SW 1271 (cell line): ENCODE data around the gene NPY1R.

Source experiments
- DNase-seq, 2 experiments: peaks; one replicate each; lab custom pipeline; 2025; lab: John Stamatoyannopoulos, UW

NPY1R gene

DNA sequence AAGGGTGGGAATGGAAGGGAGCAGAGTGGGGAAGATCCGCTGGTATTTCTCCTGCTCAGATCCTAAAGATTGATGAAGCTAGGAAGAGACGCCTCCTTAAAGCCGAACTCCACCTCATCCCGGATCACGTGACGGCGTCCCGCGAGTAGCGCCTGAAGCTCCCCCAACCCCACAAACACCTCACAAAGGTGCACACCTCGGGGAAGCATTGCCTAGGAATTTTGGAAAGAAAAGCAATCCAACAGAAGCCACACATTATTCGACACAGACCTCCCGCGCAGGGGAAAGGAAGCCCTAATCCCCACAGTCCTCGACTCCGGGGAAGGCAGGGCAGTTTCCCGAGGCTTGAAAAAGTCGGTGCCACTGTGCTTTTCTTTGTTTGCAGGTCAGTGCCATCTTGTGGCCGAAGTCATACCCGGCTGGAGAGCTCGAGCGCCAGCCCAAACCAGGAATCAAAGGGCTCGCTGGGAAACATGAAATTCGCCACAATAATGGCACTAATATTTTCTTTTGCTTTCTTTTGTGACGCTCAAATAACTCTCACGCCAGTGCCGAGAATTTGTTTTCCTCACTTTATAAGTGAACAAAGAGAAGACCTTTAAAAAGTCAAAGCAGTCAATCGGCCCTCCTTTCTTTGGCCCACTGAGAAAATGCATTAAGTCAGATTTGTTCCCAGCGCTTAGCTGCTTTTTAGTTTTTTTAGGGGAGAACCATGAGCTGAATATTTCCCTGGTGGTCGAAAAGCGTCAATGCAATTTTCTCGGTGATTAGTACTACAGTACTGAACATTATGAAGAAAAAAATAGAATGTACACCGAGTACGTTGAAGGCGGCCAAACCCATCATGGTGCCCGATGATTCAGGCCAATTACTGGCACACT lies at the start of gene NPY1R:
NPY1R (minus strand) TSS at position 71 of the 881 bp plus-strand sequence. CDS start 6,042 bp downstream, outside the sequence.
- peak in 1 of 2 experiments; percentile 53 for DNase-seq

DNA sequence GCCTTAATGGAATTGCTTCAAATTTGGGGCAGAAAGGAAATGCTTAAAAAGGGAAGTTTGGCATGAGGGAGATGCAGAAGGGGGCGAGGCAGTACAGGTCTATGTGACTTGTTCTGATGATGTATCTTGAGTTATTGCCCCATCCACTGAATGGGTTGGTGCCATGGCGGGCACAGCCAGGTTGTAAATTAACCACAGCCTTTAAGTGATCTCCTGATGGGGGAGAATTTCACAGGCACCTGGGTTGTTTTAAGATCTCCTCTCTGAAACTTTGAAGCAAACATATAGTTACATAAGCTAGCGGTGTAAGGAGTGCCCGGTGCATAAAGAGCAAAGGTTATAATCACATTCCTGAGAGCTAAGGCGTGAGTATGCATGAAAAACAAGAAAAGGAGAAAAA lies 48.3 kb upstream of the NPY1R start:
- no peak for DNase-seq

DNA sequence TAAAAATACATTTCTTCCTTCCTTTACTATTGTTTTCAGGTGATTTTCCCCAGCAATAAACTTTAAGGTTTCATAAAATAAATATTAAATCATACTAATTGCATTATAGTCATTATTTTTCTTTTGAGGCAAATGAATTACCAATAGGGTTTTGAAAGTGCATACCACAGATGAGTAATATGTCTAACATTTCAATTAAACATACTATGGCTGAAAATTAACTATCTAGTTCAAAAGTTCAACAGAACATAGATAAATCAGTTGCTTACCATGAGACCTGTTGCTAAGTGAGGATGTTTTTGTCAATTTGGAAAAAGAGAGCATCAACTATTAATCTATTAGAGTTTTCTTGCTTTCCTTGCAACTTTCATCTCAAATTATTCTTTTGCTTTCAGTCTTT lies 46.3 kb upstream of the NPY1R start:
- DNase-seq = no peak

DNA sequence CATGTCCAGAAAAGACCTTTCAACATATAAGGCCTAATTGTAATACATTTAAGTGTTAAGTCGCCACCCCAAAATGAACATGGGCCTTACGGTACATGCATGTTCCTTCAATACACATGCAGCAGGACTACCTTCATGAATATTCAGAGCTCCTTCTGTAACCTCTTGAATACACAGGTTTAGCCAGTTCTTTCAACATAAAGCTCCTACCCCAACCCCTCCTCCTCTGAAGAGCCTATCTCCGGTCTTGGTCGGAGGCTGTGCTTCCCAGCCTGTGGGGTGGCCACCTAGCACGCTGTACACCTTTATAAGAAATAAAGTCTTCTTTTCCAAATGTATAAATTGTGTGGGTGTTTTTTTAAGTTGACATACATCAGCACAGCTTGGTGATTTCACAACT lies 39.6 kb upstream of the NPY1R start:
- DNase-seq = no peak

DNA sequence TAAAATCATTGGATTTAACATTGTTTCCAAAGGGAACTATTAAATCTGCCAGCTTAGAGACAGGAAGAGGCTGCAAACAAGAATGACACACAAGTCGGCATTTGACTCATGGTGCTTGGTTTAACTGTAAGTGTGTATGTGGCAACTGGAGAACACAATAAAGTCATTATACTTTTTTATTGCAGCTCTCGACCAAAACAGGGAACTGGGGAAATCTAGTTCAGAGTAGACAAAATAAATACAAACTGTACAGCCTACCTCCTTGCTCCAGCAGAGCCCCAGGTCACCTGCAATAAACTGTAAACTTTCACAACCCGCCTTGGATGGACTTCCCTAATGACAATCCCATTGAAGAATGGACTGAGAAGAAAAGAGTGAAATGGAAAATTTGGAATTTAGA lies 35.3 kb upstream of the NPY1R start:
- DNase-seq = no peak

DNA sequence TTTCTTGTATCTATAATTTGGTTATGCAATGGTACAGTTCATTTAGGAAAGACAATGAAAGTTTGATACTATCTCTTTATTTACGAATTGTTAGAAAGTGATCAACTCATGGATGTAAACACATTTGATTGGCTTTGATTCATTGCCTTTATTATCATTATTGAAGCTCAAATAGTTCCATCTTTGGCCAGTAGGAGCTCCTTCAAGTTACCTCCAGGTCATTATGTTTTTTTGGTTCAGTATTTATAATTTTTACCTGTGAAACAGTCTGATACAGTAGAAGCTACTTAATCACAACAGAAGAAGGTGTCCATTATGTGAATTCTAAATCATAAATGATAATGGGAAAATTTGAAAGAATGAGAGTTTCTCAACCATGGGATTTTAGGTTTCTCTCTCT lies 23.7 kb upstream of the NPY1R start:
- DNase-seq = no peak

DNA sequence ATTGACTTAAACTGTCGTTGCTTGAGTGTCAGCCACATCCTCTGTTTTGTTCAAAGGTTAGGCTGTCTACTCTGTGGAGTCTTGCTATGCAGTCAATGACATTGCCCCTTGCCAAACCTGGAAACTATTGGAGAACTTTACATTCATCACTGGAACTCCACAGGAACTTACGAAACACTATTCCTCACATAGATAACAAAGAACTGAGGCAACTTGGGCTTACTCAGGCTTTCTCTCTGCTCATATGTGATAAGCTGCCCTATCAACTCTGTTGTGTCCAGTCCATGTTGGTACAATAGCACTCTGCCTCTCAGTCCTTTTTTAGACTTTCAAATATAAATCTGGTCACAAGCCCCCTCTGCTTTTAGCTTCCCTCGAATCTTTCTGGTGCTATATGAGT lies 20.7 kb upstream of the NPY1R start:
- no peak for DNase-seq

DNA sequence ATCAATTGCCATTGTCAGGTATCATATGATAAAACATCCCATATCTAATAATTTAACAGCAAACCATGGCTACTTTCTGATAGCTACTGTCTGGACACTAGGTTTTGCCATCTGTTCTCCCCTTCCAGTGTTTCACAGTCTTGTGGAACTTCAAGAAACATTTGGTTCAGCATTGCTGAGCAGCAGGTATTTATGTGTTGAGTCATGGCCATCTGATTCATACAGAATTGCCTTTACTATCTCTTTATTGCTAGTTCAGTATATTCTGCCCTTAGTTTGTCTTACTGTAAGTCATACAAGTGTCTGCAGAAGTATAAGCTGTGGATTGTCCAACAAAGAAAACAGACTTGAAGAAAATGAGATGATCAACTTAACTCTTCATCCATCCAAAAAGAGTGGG lies 18.3 kb upstream of the NPY1R start:
- DNase-seq = no peak

DNA sequence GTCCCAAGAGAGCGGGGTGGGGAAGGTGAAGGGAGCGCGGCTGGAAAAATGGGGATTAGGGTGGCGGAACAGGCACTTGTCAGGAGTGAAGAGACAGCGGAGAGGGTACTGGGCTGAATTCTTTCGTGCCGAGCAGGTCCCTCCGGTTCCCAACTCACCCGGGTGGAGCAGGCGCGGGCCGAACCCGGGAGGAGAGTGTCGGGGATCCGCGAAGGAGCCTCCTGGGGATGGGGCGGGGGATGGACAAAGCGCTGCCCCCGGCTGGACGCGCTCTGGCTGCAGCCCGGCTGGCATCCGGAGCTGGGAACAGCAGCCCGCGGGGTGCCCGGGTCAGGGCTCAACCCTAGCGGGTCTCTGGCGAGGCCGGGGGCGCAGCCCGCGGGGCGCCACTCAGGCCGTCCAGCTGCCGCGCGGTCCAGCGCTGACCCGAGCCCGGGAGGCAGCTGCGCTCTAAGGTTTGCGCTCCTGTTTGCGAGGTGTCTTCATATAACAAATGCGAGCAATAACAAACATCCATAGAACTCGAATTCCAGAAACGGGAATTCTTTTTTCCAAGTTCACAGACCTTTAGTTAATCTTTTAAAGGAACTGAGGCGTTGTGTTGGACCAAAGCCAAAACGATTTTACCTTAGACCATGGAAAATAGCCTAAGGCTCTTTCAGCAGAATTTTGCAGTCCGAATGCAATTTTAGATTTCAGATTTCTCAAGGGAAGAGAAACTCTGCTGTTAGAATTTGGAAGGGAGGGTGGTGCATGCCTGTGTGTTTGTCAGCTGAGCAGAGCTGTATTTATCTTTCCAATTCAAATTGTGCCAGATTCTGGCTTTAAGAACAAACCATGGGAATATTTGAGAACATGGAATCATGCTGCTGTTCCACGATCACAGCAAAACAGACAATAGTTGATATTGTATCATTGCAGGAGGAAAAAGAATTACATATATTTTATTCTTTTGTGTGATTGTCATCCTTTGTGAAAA lies 12.0 kb upstream of the NPY1R start:
- DNase-seq = no peak

DNA sequence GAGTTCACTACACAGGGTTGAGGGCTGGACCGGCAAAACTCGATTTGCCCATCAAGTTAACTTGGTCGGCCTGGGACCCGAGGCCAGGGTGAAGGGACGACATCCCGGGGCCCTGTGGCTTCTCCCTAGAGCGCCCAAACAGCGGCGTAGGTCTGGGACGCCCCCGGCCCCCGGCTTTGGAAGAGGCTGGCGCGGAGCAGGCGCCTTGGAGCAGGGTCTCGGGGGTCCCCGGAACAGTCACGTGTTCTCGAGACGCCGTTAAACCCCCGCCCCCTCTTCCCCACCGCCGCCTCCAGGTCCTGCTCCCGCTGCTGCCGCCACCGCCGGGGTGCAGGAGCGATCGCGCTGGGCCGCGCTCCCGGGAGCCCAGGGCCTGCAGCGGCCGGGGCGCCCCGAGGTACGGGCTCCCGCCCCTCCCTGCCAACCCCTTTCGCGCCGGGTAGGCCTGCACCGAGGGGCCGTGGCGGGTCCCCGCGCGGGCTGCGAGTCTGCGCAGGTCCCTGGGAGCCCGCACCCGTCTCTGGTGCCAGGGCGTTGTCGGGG lies 11.3 kb upstream of the NPY1R start, which contains the start of gene NPY5R:
NPY5R (plus strand) TSS at position 289 of the 543 bp plus-strand sequence. CDS start 6,382 bp downstream, outside the sequence.
- DNase-seq = no peak

DNA sequence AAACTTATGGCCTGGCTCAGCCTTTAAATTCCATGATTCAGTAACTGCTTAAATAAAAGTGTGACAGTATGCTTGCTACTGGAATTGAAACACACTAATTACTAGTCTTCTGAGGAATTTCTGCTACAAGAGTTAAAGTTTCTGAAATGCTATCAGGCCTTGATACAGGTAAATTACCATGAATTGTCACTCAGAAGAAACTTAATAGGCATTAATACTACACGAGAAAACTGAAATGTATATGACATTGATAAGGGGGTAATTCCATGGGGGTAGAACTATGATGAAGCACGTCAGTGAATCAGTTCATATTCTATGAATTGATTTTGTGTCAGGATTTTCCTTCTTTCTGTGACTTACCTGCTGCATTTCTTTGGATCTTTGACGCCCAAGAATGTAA lies 3.0 kb upstream of the NPY1R start:
- DNase-seq = no peak

DNA sequence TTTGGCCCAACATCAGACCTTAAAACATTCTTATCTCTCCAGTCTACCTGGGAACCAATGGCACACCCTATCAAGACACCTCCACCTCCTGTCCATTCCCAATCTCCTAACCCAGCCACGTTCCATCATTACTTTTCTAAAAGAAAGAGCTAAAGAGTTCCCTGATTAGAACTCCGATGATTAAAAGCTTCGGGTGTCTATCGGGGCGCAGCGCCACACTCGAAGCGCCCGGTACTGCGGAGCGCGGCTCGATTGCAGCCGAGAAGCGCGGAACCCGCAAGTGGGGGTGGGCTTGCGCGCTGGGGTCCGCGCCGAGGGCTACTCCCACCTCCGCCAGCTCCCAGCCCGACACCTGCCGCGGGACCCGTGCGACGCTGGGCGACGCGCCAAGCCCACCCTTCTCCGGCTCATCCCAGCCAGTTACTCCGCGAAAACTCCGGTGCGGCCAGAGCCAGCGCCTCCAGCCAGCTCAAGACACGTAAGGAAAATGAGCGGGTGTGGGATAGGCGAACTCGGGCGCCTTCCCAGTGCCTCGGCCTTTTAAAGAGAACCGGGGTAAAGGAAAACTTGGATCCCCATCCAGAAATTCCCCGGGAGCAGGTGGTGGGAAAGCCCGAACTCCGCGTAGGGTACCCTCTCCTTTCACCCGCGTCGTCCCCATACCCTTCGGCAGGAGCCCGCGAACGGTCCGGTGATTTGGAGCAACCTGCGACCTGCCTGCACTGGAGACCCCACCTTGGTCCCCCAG lies 593 bp downstream of the NPY1R start:
- DNase-seq = no peak

DNA sequence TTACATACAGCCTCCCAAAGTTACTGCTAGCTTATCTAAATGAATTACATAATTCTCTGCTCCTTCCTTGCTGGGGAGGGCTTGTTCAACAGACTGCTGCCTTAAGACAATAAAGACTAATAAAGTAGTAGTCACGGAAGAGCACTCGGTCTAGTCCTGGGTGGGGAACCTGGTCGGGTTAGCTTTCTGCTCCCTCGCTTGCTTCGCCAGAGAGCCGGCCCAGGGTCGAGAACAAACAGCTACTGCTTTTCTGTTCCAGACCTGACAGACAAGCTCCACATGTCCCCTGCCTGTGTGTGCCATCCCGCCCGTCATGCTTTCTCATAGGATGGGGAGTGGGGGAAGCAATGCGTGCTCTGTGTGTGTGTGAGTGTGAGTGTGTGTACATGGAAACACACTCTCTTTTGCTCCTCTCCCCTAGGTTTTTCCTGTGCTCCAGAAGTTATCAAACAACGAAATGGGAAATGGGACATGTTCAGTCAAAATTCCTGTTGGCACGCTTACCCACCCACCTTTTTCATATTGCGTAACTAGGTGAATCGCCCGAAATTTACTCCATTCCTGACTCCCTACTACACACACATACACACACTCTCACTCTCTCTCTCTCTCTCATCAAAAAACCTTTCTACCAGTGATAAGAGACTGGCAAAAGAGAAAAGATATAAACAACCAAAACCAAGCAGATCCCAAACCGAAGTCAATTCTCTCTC lies 1.3 kb downstream of the NPY1R start:
- DNase-seq = no peak

DNA sequence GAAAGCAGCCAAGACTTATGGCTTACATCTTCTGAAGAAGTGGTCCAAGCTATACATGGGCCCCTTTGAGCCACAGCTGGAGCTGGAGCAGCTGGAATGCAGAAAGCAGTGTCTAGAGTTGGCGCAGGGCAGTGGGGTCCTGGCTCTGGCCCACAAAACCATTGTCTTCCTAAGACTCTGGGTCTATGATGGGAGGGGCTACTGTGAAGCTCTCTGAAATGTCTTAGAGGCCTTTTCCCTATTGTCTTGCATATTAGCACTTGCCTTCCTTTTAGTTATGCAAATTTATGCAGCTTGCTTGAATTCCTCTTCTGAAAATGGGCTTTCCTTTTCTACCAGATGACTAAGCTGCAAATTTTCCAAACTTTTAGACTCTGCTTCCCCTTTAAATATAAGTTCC lies 15.3 kb downstream of the NPY1R start:
- DNase-seq = no peak

DNA sequence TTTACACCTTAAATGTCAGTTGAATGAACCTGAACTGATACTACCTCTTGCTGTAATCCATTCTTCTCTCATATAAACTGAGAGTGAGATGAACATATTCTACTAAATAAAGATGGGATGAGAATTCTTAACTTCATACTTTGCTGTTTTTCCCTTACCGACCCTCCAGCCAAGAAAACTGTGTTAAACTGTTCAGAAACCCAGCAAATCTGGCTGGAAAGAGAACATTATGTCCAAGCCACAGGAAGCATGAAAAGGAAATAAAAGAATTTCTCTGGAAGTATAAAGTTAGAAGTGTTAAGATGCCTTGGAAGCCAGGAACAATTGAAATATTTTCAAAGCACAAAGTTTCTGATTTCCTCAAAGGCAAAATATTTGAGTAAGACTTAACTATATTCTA lies 22.9 kb downstream of the NPY1R start:
- DNase-seq = no peak

DNA sequence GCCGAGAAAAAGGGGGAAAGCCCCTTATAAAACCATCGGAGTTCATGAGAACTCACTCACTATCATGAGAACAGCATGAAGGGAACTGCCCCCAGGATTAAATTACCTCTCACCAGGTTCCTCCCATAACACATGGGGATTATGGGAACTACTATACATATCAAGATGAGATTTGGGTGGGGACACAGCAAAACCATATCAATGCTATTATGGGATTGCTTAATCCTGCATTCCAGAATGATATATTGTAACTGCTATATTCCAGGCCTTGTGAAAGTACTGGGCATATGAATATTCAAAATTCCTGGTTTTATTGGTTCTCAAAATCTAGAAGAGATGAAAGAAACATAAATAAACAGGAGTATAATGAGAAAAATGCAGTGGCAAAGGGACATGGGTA lies 29.3 kb downstream of the NPY1R start:
- DNase-seq = no peak

DNA sequence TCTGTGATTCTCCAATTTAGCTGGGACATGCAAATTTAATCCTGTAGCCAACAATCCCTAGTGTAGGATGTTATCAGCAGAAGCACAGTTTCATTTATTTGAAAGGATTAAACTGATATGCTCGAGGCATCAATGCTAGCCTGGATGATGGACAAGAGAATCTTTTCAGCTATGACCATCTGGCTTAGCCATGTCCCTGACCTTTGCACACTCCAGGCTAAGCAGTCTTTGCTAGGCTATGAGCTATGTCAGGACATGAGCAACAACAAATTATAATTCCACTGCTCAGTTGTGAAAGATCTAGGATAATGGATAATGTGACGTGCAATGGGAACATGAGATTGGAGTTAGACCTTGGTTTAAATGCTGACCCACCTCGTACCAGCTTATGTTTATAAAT lies 32.0 kb downstream of the NPY1R start:
- no peak for DNase-seq

DNA sequence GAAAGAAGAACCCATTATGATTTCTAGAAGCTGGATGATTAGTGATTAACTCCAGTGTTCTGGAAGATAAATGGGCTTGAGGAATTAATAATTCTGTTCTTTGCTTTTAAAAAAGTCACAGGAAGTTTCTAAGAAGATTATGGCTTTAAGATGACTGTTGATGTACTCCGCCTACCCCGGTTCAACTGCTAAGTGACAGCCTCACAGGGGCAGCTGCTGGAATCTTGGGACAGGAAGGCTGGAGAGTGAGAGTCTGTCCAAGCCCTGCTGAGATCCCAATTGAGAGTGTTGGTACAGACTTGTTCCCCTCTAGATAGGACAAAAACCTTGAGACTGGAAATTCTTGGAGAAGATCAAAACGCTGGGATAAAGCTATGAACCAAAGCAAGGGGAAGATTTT lies 37.3 kb downstream of the NPY1R start:
- no peak for DNase-seq

DNA sequence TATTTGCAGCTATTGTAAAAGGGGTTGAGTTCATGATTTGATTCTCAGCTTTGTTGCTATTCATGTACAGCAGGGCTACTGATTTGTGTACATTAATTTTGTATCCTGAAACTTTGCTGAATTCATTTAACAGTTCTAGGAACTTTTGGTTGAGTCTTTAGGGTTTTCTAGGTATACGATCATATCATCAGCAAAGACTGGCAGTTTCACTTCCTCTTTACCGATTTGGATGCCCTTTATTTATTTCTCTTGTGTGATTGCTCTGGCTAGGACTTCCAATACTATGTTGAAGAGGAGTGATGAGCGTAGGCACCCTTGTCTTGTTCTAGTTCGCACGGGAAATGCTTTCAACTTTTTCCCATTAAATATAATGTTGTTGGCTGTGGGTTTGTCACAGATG lies 48.1 kb downstream of the NPY1R start:
- no peak for DNase-seq

DNA sequence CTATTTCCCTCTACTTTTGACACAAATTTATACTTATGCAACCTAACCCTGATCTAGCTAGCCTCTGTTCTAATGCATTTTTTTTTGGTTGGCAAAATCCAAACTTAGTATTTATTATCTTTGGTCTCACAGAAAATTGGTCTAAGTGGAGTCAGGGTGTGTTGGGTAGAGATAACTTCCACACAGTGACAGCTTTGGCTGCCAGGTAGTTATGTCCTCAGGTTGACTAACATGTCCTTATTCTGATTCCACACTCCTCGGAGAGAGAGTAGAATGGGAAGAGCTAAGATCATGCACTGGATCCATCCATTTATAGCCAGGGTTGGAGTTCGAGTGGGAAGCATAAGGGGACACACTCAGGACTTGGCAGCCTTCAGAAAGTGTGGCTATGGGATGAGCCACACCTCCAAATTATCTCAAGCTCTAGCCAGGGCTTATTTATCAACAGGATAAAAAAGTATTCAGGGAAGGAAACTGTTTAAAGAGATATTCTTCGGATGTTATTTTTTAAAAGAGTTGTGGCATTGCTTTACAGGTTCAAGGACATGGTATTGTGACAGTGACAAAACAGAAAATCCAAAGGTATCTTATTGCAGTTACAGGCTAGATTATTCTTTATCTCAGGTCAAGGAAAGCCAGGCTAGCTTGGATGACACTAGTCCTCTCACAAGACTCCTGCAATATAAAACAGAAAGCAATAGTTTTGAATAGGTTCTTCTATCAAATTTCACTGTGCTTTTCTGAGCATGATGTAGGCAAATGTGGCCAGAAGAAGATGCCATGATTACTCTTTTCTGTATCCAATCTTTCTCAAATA lies 51.5 kb downstream of the NPY1R start:
- no peak for DNase-seq
